HUES64 (cell line): Measurements from ENCODE around the gene CDK14.

Experiments used
- H3K27ac ChIP-seq: 2 replicates; pipeline ENCODE4 v1.7.0; 2013; ENCODE audit warnings: low read depth, low read length, inconsistent platforms
- H3K27me3 ChIP-seq: 2 replicates; pipeline ENCODE4 v1.6.1; 2013; ENCODE audit warnings: mild to moderate bottlenecking, low read length; ENCODE audit not compliant: insufficient read depth
- H3K36me3 ChIP-seq: 2 replicates; pipeline ENCODE4 v1.6.1; 2013; ENCODE audit warnings: mild to moderate bottlenecking, low read length; ENCODE audit not compliant: insufficient read depth
- H3K4me1 ChIP-seq: 2 replicates; pipeline ENCODE4 v1.6.1; 2013; ENCODE audit warnings: mild to moderate bottlenecking, low read length, moderate library complexity; ENCODE audit not compliant: insufficient read depth
- H3K4me3 ChIP-seq: 2 replicates; pipeline ENCODE4 v1.5.1; 2013; ENCODE audit warnings: mild to moderate bottlenecking, low read length, moderate library complexity
- H3K9ac ChIP-seq: 2 replicates; pipeline ENCODE4 v1.6.1; 2013; ENCODE audit warnings: mild to moderate bottlenecking, low read depth, low read length
- H3K9me3 ChIP-seq: 2 replicates; pipeline ENCODE4 v1.6.1; 2013; ENCODE audit warnings: low read depth, low read length; ENCODE audit not compliant: insufficient read depth
- WGBS: fragments of 150-250, 120-280 bp; methylation state at CpG from one replicate; pipeline ENCODE4 v1.1.7; 2013; ENCODE audit warnings: missing lambda C conversion rate; 5-methylcytosine and 5-hydroxymethylcytosine counted together

Gene CDK14

GRCh38 chr7:91196058-91196457 is 599.9 kb downstream of the CDK14 start:
- Histone ChIP-seq H3K9ac (no peak overlapping the region), H3K27ac (no peak overlapping the region), H3K9me3 (no peaks in the 10 kb centered on the region), H3K4me3 (no peak overlapping the region), H3K27me3 (no peaks in the 10 kb centered on the region), H3K4me1 (peaks cover 10% of the 10 kb centered on the region; the same call in 1 of the 2 replicates), H3K36me3 (no peaks in the 10 kb centered on the region)
- WGBS, result 82% methylated on average over 2 of the region's 2 CpGs

GRCh38 chr7:91198371-91198770 is 602.2 kb downstream of the CDK14 start:
- Histone ChIP-seq H3K9ac (no peak overlapping the region), H3K4me1 (peaks cover 11% of the 10 kb centered on the region; the same call in 1 of the 2 replicates), H3K36me3 (no peaks in the 10 kb centered on the region), H3K4me3 (no peak overlapping the region), H3K27ac (no peak overlapping the region), H3K9me3 (no peaks in the 10 kb centered on the region), H3K27me3 (no peaks in the 10 kb centered on the region)
- WGBS, result 92% methylated on average over 3 of the region's 3 CpGs

- Histone ChIP-seq H3K9me3 (no peaks in the 10 kb centered on the region), H3K4me1 (peaks cover 7% of the 10 kb centered on the region; the same call in 1 of the 2 replicates), H3K27me3 (no peaks in the 10 kb centered on the region), H3K9ac (no peak overlapping the region), H3K27ac (no peak overlapping the region), H3K4me3 (no peak overlapping the region), H3K36me3 (no peaks in the 10 kb centered on the region)
These were observed 603.5 kb downstream of the CDK14 start for GRCh38 chr7:91199601-91200000.

GRCh38 chr7:91201442-91202113 is 605.5 kb downstream of the CDK14 start:
- Histone ChIP-seq H3K4me1 (peaks cover 5% of the 10 kb centered on the region; the same call in 1 of the 2 replicates), H3K4me3 (no peak overlapping the region), H3K27me3 (no peaks in the 10 kb centered on the region), H3K9me3 (no peaks in the 10 kb centered on the region), H3K36me3 (no peaks in the 10 kb centered on the region), H3K27ac (no peak overlapping the region), H3K9ac (no peak overlapping the region)
- WGBS, result 95% methylated on average over 9 of the region's 9 CpGs

GRCh38 chr7:91206361-91206960 is 610.3 kb downstream of the CDK14 start:
- Histone ChIP-seq H3K4me3 (no peak overlapping the region), H3K27ac (no peak overlapping the region), H3K9ac (no peak overlapping the region), H3K4me1 (peaks cover under 1% of the 10 kb centered on the region; the same call in 1 of the 2 replicates), H3K9me3 (no peaks in the 10 kb centered on the region), H3K36me3 (no peaks in the 10 kb centered on the region), H3K27me3 (no peaks in the 10 kb centered on the region)
- 89% methylated on average over 5 of the region's 6 CpGs for WGBS

GRCh38 chr7:91212582-91212981 is 616.5 kb downstream of the CDK14 start:
- no peak overlapping the region for H3K4me3 ChIP-seq
- H3K9me3 ChIP-seq, result no peaks in the 10 kb centered on the region; the same call in 1 of the 2 replicates
- no peak overlapping the region for H3K9ac ChIP-seq
- no peaks in the 10 kb centered on the region for H3K36me3 ChIP-seq
- H3K4me1 ChIP-seq, result no peaks in the 10 kb centered on the region
- no peaks in the 10 kb centered on the region for H3K27me3 ChIP-seq
- no peak overlapping the region for H3K27ac ChIP-seq
- WGBS, result 83% methylated on average over 7 of the region's 7 CpGs

GRCh38 chr7:91226411-91226810 is 630.3 kb downstream of the CDK14 start:
- Histone ChIP-seq H3K36me3 (no peaks in the 10 kb centered on the region), H3K4me1 (peaks cover 11% of the 10 kb centered on the region), H3K9ac (no peak overlapping the region), H3K4me3 (no peak overlapping the region), H3K27me3 (no peaks in the 10 kb centered on the region), H3K9me3 (no peaks in the 10 kb centered on the region), H3K27ac (no peak overlapping the region)
- 82% methylated on average over 1 of the region's 2 CpGs for WGBS

- H3K36me3 ChIP-seq, result no peaks in the 10 kb centered on the region
- H3K27ac ChIP-seq, result no peak overlapping the region
- no peaks in the 10 kb centered on the region for H3K27me3 ChIP-seq
- H3K4me1 ChIP-seq, result peaks cover 11% of the 10 kb centered on the region
- no peak overlapping the region for H3K9ac ChIP-seq
- no peak overlapping the region for H3K4me3 ChIP-seq
- no peaks in the 10 kb centered on the region for H3K9me3 ChIP-seq
- WGBS, result 95% methylated on average over 2 of the region's 2 CpGs
These were observed 632.2 kb downstream of the CDK14 start for GRCh38 chr7:91228327-91228726.

- Histone ChIP-seq H3K9ac (no peak overlapping the region), H3K27ac (no peak overlapping the region), H3K4me1 (peaks cover 11% of the 10 kb centered on the region), H3K27me3 (no peaks in the 10 kb centered on the region), H3K4me3 (no peak overlapping the region), H3K36me3 (no peaks in the 10 kb centered on the region), H3K9me3 (no peaks in the 10 kb centered on the region)
- 81% methylated on average over 2 of the region's 2 CpGs for WGBS
These were observed 632.9 kb downstream of the CDK14 start for GRCh38 chr7:91228927-91229558.

GRCh38 chr7:91230100-91230499 is 634.0 kb downstream of the CDK14 start:
- H3K27me3 ChIP-seq, result no peaks in the 10 kb centered on the region
- no peaks in the 10 kb centered on the region for H3K9me3 ChIP-seq
- WGBS, result 93% methylated on average over 1 of the region's 2 CpGs
- H3K4me1 ChIP-seq, result peaks cover 11% of the 10 kb centered on the region
- no peak overlapping the region for H3K9ac ChIP-seq
- H3K36me3 ChIP-seq, result no peaks in the 10 kb centered on the region
- no peak overlapping the region for H3K4me3 ChIP-seq
- H3K27ac ChIP-seq, result no peak overlapping the region

- H3K9me3 ChIP-seq, result no peaks in the 10 kb centered on the region
- no peak overlapping the region for H3K4me3 ChIP-seq
- H3K27me3 ChIP-seq, result no peaks in the 10 kb centered on the region
- peaks cover 11% of the 10 kb centered on the region for H3K4me1 ChIP-seq
- no peak overlapping the region for H3K9ac ChIP-seq
- H3K27ac ChIP-seq, result no peak overlapping the region
- no peaks in the 10 kb centered on the region for H3K36me3 ChIP-seq
- 97% methylated on average over 3 of the region's 3 CpGs for WGBS
These were observed 634.4 kb downstream of the CDK14 start for GRCh38 chr7:91230503-91230902.
